Measurements from ENCODE around the gene SPRYD7. TPM values are rescaled to one million over a fixed set of nuclear protein-coding genes. Genes with fewer than 3 reads are reported as not detected.

SPRYD7 gene
- total and polyA plus RNA-seq, 7 experiments from 2014 or later: 1.5 to 3.1 (median 2.1) TPM

GRCh38 chr13:49975826-49976225 lies 39.7 kb upstream of the SPRYD7 start:
- no peak for ATAC-seq
- Mint-ChIP-seq H3K9me3 (peaks cover 0 to 2% (median 0%) of the 10 kb centered on the region in 11 donors), H3K27ac (no peak overlapping the region), H3K36me3 (peaks cover 0 to 2% (median 0%) of the 10 kb centered on the region in 5 donors), H3K4me3 (no peak overlapping the region), H3K4me1 (peaks cover 0 to 10% (median 0%) of the 10 kb centered on the region in 7 donors), H3K27me3 (no peaks in the 10 kb centered on the region)
- H3K4me1 ChIP-seq (ENCODE audit: control insufficient read depth in 2 of 2, insufficient read depth in 2 of 2, low read length in 2 of 2): no peaks in the 10 kb centered on the region
- ChIA-PET CTCF (interaction anchor here (0.7 to 3.0 kb wide), 18 partner anchors 8 to 1096 kb away, joined by 3 to 33 read pairs (median 6); partner anchors contain the start of gene TRIM13), POLR2A (interaction anchor here (0.6 to 1.5 kb wide), 4 partner anchors 225 to 936 kb away, joined by 3 to 13 read pairs (median 4); no protein-coding TSS in a partner anchor)
- no peak overlapping the region for H3K27ac ChIP-seq (ENCODE audit: low read depth, low read length)
- no peak overlapping the region for H3K4me3 ChIP-seq (ENCODE audit: low read length)
- no peaks in the 10 kb centered on the region for H3K9me3 ChIP-seq (ENCODE audit: control insufficient read depth in 2 of 3, low read length in 3 of 3)
- intact Hi-C loops (cut with micrococcal nuclease): loop anchor here (1.0 to 5.0 kb wide), 12 partner anchors 21 to 1311 kb away; partner anchors contain the start of gene TRIM13 (in 2 of the 2)
- H3K36me3 ChIP-seq (ENCODE audit: control insufficient read depth in 2 of 3, insufficient read depth in 3 of 3, low read length in 3 of 3): no peaks in the 10 kb centered on the region
- no peaks in the 10 kb centered on the region for H3K27me3 ChIP-seq (ENCODE audit: control insufficient read depth in 2 of 2, insufficient read depth in 2 of 2, low read length in 2 of 2)
- no peak for DNase-seq

GRCh38 chr13:49972709-49973108 lies 36.6 kb upstream of the SPRYD7 start:
- intact Hi-C loops (cut with micrococcal nuclease): no loop called here
- ChIA-PET CTCF (interaction anchor here (0.6 kb wide), 1 partner anchor 69 kb away, joined by 3 read pairs; no protein-coding TSS in a partner anchor), POLR2A (no interaction called here)
- no peaks in the 10 kb centered on the region for H3K36me3 ChIP-seq (ENCODE audit: control insufficient read depth in 2 of 3, insufficient read depth in 3 of 3, low read length in 3 of 3)
- Mint-ChIP-seq H3K27me3 (no peaks in the 10 kb centered on the region), H3K4me3 (no peak overlapping the region), H3K9me3 (no peaks in the 10 kb centered on the region), H3K36me3 (peaks cover 0 to 1% (median 0%) of the 10 kb centered on the region in 5 donors), H3K27ac (no peak overlapping the region), H3K4me1 (peaks cover 0 to 8% (median 0%) of the 10 kb centered on the region in 7 donors)
- no peaks in the 10 kb centered on the region for H3K4me1 ChIP-seq (ENCODE audit: control insufficient read depth in 2 of 2, insufficient read depth in 2 of 2, low read length in 2 of 2)
- no peaks in the 10 kb centered on the region for H3K27me3 ChIP-seq (ENCODE audit: control insufficient read depth in 2 of 2, insufficient read depth in 2 of 2, low read length in 2 of 2)
- ATAC-seq (no peak), DNase-seq (no peak)
- H3K27ac ChIP-seq (ENCODE audit: low read depth, low read length): no peak overlapping the region
- H3K9me3 ChIP-seq (ENCODE audit: control insufficient read depth in 2 of 3, low read length in 3 of 3): no peaks in the 10 kb centered on the region
- H3K4me3 ChIP-seq (ENCODE audit: low read length): no peak overlapping the region

GRCh38 chr13:49967456-49967855 lies 31.3 kb upstream of the SPRYD7 start:
- no peak for ATAC-seq
- no peak overlapping the region for H3K27ac Mint-ChIP-seq
- CTCF ChIA-PET: interaction anchor here (1.0 kb wide), 1 partner anchor 9 kb away, joined by 9 read pairs; no protein-coding TSS in a partner anchor
- H3K4me1 Mint-ChIP-seq: no peaks in the 10 kb centered on the region
- Histone ChIP-seq H3K9me3 (ENCODE audit: control insufficient read depth in 2 of 3, low read length in 3 of 3) (no peaks in the 10 kb centered on the region), H3K27me3 (ENCODE audit: control insufficient read depth in 2 of 2, insufficient read depth in 2 of 2, low read length in 2 of 2) (no peaks in the 10 kb centered on the region), H3K36me3 (ENCODE audit: control insufficient read depth in 2 of 3, insufficient read depth in 3 of 3, low read length in 3 of 3) (no peaks in the 10 kb centered on the region), H3K4me3 (ENCODE audit: low read length) (no peak overlapping the region), H3K27ac (ENCODE audit: low read depth, low read length) (no peak overlapping the region), H3K4me1 (ENCODE audit: control insufficient read depth in 2 of 2, insufficient read depth in 2 of 2, low read length in 2 of 2) (no peaks in the 10 kb centered on the region)
- H3K27me3 Mint-ChIP-seq: no peaks in the 10 kb centered on the region
- POLR2A ChIA-PET: no interaction called here
- intact Hi-C loops (cut with micrococcal nuclease): no loop called here
- no peak for DNase-seq
- H3K36me3 Mint-ChIP-seq: peaks cover 6 to 34% (median 20%) of the 10 kb centered on the region in 5 donors
- peaks cover 0 to 40% (median 20%) of the 10 kb centered on the region in 11 donors for H3K9me3 Mint-ChIP-seq
- no peak overlapping the region for H3K4me3 Mint-ChIP-seq

- H3K27ac ChIP-seq (ENCODE audit: low read depth, low read length): no peak overlapping the region
- H3K36me3 ChIP-seq (ENCODE audit: control insufficient read depth in 2 of 3, insufficient read depth in 3 of 3, low read length in 3 of 3): no peaks in the 10 kb centered on the region
- ATAC-seq (no peak), DNase-seq (no peak)
- intact Hi-C loops (cut with micrococcal nuclease): no loop called here
- H3K4me3 Mint-ChIP-seq: no peak overlapping the region
- H3K27me3 Mint-ChIP-seq: peaks cover 0 to 20% (median 16%) of the 10 kb centered on the region in 5 donors
- no peaks in the 10 kb centered on the region for H3K9me3 ChIP-seq (ENCODE audit: control insufficient read depth in 2 of 3, low read length in 3 of 3)
- ChIA-PET POLR2A (no interaction called here), CTCF (no interaction called here)
- H3K36me3 Mint-ChIP-seq: peaks cover 0 to 25% (median 16%) of the 10 kb centered on the region in 5 donors
- H3K27me3 ChIP-seq (ENCODE audit: control insufficient read depth in 2 of 2, insufficient read depth in 2 of 2, low read length in 2 of 2): no peaks in the 10 kb centered on the region
- peaks cover 0 to 29% (median 14%) of the 10 kb centered on the region in 11 donors for H3K9me3 Mint-ChIP-seq
- peaks cover 0 to 2% (median 0%) of the 10 kb centered on the region in 7 donors for H3K4me1 Mint-ChIP-seq
- H3K4me1 ChIP-seq (ENCODE audit: control insufficient read depth in 2 of 2, insufficient read depth in 2 of 2, low read length in 2 of 2): no peaks in the 10 kb centered on the region
- no peak overlapping the region for H3K27ac Mint-ChIP-seq
- H3K4me3 ChIP-seq (ENCODE audit: low read length): no peak overlapping the region
Observed at GRCh38 chr13:49958321-49958720, 22.2 kb upstream of the SPRYD7 start.

- Histone ChIP-seq H3K4me1 (ENCODE audit: control insufficient read depth in 2 of 2, insufficient read depth in 2 of 2, low read length in 2 of 2) (no peaks in the 10 kb centered on the region), H3K36me3 (ENCODE audit: control insufficient read depth in 2 of 3, insufficient read depth in 3 of 3, low read length in 3 of 3) (no peaks in the 10 kb centered on the region), H3K4me3 (ENCODE audit: low read length) (no peak overlapping the region), H3K27me3 (ENCODE audit: control insufficient read depth in 2 of 2, insufficient read depth in 2 of 2, low read length in 2 of 2) (no peaks in the 10 kb centered on the region), H3K9me3 (ENCODE audit: control insufficient read depth in 2 of 3, low read length in 3 of 3) (no peaks in the 10 kb centered on the region), H3K27ac (ENCODE audit: low read depth, low read length) (no peak overlapping the region)
- Mint-ChIP-seq H3K9me3 (peaks cover 0 to 13% (median 6%) of the 10 kb centered on the region in 11 donors), H3K27ac (no peak overlapping the region), H3K4me1 (peaks cover 0 to 2% (median 0%) of the 10 kb centered on the region in 7 donors), H3K36me3 (peaks cover 0 to 16% (median 11%) of the 10 kb centered on the region in 5 donors), H3K27me3 (peaks cover 0 to 20% (median 17%) of the 10 kb centered on the region in 5 donors), H3K4me3 (no peak overlapping the region)
- ATAC-seq: no peak
- intact Hi-C loops (cut with micrococcal nuclease): no loop called here
- CTCF ChIA-PET: interaction anchor here (0.7 kb wide), 1 partner anchor 1014 kb away, joined by 3 read pairs; no protein-coding TSS in a partner anchor
- POLR2A ChIA-PET: no interaction called here
- no peak for DNase-seq
Observed at GRCh38 chr13:49956131-49956530, 20.0 kb upstream of the SPRYD7 start.

GRCh38 chr13:49954674-49955455 lies 18.7 kb upstream of the SPRYD7 start:
- ATAC-seq: no peak
- Mint-ChIP-seq H3K4me3 (no peak overlapping the region), H3K27ac (no peak overlapping the region), H3K4me1 (peaks cover 0 to 2% (median 0%) of the 10 kb centered on the region in 7 donors), H3K9me3 (peaks cover 0 to 11% (median 4%) of the 10 kb centered on the region in 11 donors), H3K36me3 (peaks cover 0 to 11% (median 7%) of the 10 kb centered on the region in 5 donors), H3K27me3 (peaks cover 0 to 20% (median 17%) of the 10 kb centered on the region in 5 donors)
- Histone ChIP-seq H3K9me3 (ENCODE audit: control insufficient read depth in 2 of 3, low read length in 3 of 3) (no peaks in the 10 kb centered on the region), H3K27ac (ENCODE audit: low read depth, low read length) (no peak overlapping the region), H3K4me1 (ENCODE audit: control insufficient read depth in 2 of 2, insufficient read depth in 2 of 2, low read length in 2 of 2) (no peaks in the 10 kb centered on the region), H3K4me3 (ENCODE audit: low read length) (no peak overlapping the region), H3K36me3 (ENCODE audit: control insufficient read depth in 2 of 3, insufficient read depth in 3 of 3, low read length in 3 of 3) (no peaks in the 10 kb centered on the region), H3K27me3 (ENCODE audit: control insufficient read depth in 2 of 2, insufficient read depth in 2 of 2, low read length in 2 of 2) (no peaks in the 10 kb centered on the region)
- ChIA-PET CTCF (no interaction called here), POLR2A (no interaction called here)
- no peak for DNase-seq
- intact Hi-C loops (cut with micrococcal nuclease): no loop called here
